Esophagus muscularis mucosa (tissue), 3 donors: ENCODE results near the gene ATP9A.

Experiments used
- CTCF ChIP-seq, 3 experiments: fragments of 200-600 bp in 2 of 3; fragments of 450-650 bp in 1 of 3; sonication (generic) in 2 of 3; IDR thresholded peaks; one replicate each; pipeline ENCODE4 v1.5.1; 2017 to 2019; ENCODE audit warnings: antibody characterized with exemption in 3 of 3, mild to moderate bottlenecking in 2 of 3, moderate library complexity in 1 of 3
- POLR2A ChIP-seq: fragments of 450-650 bp; IDR thresholded peaks from one replicate; pipeline ENCODE4 v1.6.1; 2017; ENCODE audit warnings: antibody characterized with exemption, moderate library complexity, mild to moderate bottlenecking, low read depth
- POLR2AphosphoS5 ChIP-seq, 2 donors: sonication (generic); formaldehyde crosslinking; IDR thresholded peaks; one replicate each; pipeline ENCODE4 v1.6.1; 2017; ENCODE audit warnings: antibody characterized with exemption in 2 of 2

GRCh38 chr20:51623255-51623654, 144.9 kb downstream of the ATP9A start:
- TF ChIP-seq CTCF (IDR thresholded peaks at IDR 0.05), result no peak
- no peak for TF ChIP-seq POLR2A
- no peak for TF ChIP-seq POLR2AphosphoS5 (IDR thresholded peaks at IDR 0.05)
